Left cardiac atrium (tissue), 4 donors: ENCODE data around the gene ADTRP. TPM values are rescaled to one million over a fixed set of nuclear protein-coding genes. Genes with fewer than 3 reads are reported as not detected.
"Not testable (repeated sequence)": the region's sequence is repeated elsewhere in the genome, so short reads cannot be mapped to it uniquely, and the experiment has no call there.

Experiments used
- ATAC-seq, 2 donors: fragments of 200-7000 bp; cut with Tn5 transposase; one replicate each; pipeline ENCODE4 v1.9.1; 2020; ENCODE audit warnings: mild to moderate bottlenecking in 2 of 2, moderate library complexity in 2 of 2
- DNase-seq: peaks from one replicate; pipeline ENCODE4 v3.0.0-alpha.2; 2020
- intact Hi-C, 2 donors: fragments of 100-400 bp; cut with DNase I; formaldehyde crosslinking; loops; one replicate each; pipeline versions ENCODE4 v1.14.1 to v1.15.1; 2022 to 2023
- total RNA-seq, 2 donors: library from RNA; stranded (reverse); fragmentation: NEBNext Ultra II Directional; extraction: Animal tissue kit (Norgen Biotek cat#: 25700); gene quantifications; one replicate each; pipeline ENCODE4 v1.2.1, GENCODE V29; 2021
- donor health status: DM: no; HTN: yes; CAD: no.
- donor health status: DM: no; HTN: yes; CAD: no; lungs with severe emphysema.
- donor health status: DM: yes; HTN: yes; CAD: no.
- donor health status: Dilated cardiomyopathy.

Gene ADTRP
- total RNA-seq, 2 donors from 2014 or later, result 0.18 to 0.21 TPM

DNA sequence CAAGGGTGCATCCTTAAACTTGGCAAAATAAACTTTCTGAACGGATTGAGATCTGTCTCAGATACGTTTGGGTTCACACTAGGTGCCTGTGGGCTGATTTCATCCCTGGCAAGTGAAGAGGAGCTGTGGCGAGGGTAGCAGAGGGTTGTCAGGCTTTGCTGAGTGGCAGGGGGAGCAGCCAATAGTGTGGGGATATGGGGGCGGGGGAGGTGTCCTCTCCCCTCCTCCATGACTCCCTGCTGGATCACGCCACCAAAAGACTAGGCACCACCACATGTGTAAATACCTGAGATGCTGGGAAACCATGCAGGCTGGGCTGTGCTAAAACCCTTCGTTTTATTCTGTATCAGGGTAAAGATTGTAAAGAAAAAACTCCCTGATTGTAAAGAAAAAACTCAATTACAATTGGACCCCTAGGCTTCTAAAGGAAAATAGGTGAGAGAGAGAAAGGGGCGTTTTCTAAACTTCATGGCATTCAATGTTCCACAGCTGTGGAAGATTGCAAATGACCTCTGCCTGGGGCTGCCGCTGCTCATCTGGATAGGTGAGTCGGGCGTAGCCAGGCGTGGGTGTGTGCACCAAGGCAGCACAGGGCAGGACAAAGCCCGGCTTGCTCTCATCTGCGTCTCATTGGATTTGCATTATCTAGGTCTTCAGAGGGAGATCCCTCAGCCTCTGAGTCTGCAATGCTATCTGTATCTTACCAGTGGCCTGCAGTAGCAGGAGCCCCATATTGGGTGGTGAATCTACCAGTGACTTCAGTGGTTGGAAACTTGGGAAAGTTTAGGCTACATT, 26.9 kb upstream of the ADTRP start:
- DNase-seq (no peak), ATAC-seq (no peak)
- intact Hi-C loops, result no loop called here

DNA sequence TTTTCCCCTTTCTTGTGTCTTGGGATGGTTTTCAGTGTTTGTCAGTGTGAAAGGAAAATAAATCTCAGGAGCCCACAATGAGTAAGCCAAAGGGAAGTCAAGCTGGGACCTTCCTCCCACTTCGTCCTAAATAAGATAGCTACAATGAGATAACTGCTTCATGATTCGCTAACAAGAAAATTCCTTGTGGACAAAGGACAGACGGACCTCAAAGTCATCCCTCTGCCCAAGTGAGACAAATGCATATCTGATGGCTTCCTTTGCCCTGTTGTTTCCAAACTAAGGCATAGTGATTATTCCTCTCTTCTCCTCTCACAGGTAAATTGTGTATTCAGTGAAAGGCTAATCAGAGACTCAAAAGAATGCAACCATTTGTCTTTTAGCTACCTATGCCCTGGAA, 26.1 kb upstream of the ADTRP start:
- intact Hi-C loops, result no loop called here
- DNase-seq, result no peak
- no peak for ATAC-seq

DNA sequence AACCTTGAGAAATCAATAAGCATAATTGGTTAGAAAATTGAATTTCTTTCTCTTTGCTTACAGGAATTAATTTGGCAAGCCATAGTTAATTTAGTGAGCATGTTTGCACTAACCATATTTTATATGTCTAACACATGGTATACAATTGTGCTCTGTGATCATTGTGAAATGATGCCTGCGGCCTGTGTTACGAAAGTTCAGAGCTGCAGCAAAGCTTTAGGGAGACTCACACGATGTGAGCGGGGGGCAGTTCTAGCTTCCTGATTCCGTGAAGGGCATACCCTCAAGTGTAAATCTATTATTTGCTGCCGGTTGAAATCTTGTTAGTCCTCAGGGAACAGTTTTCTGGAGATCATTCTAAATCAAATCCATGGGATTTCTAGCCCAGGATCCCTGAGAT, 25.5 kb upstream of the ADTRP start:
- ATAC-seq (no peak), DNase-seq (no peak)
- intact Hi-C loops, result no loop called here

DNA sequence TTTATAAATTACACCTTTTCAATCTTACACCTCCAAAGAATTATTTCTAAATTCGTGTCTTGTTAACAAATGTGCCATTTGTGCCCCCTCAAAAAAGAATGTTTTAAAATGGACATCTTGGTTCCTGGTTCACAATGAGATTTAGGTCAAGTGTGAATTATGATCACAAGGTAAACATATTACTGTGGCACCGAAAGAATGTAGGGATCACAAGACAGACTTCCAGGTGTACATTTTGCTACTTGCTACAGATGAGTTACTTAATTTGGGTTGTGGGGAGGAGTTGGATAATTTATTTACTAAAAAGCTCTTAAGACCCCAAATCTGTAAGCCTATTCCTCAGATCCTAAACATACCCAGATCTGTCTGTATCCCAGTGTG, 25.0 kb upstream of the ADTRP start:
- intact Hi-C loops, result no loop called here
- ATAC-seq (no peak), DNase-seq (no peak)

DNA sequence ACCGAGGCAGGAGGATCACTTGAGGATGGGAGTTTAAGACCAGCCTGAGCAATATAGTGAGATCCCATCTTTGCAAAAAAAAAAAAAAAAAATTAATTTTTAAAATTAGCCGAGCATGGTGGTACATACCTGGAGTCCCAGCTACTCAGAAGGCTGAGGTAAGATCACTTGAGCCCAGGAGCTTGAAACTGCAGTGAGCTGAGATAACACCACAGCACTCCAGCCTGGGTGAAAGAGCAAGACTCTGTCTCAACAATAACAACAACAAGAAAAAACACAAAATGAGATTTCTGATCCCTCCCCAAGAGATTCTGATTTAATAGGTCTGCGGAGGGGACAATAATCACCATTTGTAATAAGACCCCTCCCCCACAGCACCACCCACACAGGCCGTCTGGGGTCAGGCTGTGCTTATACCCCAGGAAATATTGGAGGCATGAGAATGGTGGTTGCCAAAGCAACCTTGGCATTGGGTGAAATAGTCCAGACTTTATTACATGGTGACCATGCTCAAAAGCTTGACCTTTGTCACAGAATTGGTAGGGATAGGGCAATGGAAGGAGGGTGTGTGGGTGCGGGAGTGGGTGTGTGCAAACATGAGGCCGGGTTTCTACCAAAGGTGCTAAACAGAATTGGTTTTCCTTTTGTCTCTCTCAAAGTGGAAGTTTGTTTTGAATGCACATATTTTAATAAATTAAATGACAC, 24.4 kb upstream of the ADTRP start:
- intact Hi-C loops, result no loop called here
- DNase-seq (no peak), ATAC-seq (no peak)

DNA sequence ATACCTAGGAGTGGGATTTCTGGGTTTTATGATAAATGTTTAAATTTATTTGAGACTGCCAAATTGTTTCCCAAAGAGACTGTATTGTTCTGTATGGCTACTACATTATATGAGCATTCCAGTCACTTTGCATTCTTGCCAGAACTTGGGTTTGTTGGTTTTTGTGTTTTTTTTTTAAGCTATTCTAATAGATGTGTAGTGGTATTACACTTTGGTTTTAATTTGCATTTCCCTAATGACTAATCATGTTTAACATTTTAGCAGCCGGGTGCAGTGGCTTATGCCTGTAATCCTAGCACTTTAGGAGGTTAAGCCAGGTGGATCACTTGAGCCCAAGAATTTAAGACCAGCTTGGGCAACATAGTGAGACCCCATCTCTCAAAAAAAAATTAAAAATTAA, 21.9 kb upstream of the ADTRP start:
- intact Hi-C loops, DNase-seq, ATAC-seq: not testable (repeated sequence)

DNA sequence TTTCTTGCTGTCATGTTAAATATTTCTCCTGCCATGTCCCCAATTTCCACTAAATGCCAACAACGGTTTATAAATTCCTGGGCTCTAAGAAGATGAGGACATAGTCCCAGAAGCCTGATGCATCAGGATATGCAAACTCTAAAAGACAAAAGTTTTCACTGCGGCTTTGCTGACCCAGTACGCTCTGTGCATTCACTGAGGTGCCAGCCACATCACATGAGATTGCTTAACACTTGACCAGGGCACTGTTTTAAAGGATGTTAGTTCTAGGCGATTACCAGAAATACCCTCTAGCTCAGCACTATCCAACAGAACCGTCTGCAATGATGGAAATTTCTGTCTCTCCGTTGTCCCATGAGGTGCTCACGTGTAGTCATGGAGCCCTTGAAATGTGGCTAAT, 19.9 kb upstream of the ADTRP start:
- DNase-seq (no peak), ATAC-seq (no peak)
- intact Hi-C loops, result no loop called here

DNA sequence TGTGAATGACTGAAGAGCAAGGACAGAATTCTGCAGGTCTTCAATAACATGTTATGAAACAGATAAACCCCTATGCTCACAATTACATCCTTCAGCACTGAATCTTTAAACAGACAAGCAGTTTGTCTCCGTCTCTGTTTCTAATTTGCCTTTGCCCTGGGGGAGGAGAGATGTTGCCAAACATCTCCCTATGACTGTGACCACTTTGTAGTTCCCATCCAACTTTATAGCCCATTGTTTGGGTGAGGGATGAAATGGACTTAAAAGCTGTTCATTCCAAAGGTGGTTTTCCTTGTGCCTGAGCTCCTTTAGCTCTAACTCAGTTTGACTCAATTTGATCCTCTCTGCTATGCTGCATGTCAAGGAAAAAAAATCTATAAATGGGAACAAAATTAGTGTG, 19.5 kb upstream of the ADTRP start:
- intact Hi-C loops, result no loop called here
- DNase-seq, result no peak
- ATAC-seq, result no peak

DNA sequence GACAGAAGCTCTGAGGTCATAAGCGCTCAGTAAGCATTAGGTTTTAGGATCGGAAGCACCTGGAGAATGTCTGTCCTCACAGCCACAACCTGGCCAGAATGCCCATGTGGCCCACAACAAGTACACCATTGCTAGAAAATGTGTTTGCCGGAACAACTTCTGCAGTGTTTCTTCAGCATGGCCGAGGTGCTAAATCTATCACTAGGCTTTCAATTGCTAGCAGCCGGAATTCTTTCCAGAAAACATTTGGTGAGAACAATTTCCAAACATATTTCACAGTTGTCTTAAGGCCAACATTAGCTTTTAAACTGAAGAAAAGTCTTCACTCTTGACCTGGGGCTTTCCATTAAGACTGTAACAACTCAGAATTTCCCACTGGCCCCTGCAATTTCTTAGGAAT, 18.2 kb upstream of the ADTRP start:
- no peak for ATAC-seq
- no peak for DNase-seq
- intact Hi-C loops, result no loop called here

DNA sequence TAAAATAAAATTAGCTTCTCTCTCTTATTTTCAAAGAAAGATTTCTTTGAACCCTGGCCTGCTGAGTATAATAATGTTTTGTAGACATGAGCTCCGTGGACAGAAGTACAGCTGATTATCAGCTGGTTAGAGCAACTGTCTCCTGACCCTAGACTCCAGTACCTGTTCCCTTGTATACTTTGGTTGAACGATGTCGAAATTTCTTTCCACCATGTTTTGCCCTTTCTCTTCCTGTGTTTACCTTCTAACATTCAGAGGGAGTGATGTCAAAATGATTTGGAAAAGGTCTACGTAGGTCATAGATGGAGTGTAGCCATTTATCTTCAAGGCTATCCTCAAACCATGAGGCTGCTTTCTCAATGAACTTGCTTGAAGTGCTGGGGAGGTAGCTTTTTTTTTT, 16.8 kb upstream of the ADTRP start:
- ATAC-seq (no peak), DNase-seq (no peak)
- intact Hi-C loops, result no loop called here

DNA sequence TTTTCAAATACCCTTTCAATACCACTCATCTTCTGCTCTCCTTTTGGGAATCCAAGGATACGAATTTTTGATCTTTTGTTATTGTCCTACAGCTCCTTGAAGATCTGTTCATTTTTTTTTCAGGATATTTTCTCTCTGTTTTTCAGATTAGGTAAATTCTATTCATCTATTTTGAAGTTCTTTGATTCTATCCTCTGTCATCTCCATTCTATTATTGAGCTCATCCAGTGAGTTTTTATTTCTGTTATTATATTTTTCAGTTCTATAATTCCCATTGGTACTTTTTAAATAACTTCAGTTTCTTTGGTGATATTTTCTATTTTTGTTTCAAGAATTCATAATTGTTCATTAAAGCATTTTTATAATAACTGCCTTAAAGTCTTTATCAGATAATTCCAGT, 14.7 kb upstream of the ADTRP start:
- ATAC-seq, result no peak
- intact Hi-C loops, result no loop called here

DNA sequence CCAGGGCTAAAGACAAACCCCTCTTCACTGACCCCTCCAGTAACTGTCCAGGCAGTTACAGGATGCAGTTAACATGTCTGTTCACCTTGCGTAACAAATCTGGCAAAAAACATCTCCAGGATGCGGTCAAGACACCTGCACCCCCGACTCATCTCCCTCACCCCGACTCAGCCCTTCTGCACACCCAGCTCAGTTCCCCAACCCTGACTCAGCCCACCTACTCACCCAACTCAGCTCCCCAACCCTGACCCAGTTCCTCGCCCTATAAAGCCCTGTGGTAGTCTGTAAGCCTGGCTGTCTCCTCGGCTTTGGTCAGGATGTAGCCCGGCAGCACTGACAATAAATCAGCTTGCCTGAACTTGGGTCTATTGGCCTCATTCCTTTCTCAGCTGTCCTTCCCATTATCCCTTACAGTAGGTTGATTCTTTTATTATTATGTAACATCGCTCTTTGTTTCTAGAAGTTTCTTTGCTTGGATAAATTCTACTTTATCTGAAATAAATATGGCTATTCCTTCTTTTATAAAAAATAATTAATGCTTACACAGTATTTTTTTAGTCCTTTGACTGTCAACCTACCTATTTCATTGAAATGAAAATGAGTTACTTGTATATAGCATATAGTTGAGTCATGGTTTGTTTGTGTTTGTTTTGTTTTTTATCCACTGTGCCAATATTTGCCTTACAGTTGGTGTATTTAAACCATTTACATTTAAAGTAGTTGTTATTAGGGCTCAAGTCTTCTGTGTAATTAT, 12.9 kb upstream of the ADTRP start:
- ATAC-seq (no peak), DNase-seq (no peak)
- intact Hi-C loops, result no loop called here

More for the DNA sequence above, 14.7 kb upstream of the ADTRP start:
- no peak for DNase-seq

DNA sequence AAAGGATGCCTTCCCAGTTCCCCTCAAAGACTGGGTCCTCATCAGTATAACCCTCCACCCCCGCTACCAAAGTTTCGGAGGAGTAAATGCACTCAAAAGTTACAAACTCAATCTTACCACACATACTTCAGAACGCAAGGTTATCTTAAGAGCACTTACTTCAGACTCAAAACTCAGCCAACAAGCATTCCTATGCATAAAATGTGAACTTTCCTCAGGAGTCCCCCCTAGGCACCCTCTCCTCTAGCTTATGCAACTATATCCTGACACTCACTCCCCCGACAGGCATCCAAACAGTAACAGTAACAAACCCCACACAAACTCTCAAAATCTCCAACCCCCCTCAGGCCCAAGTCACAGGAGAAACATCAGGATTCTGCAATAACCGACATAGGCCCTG, 11.1 kb upstream of the ADTRP start:
- no peak for DNase-seq
- intact Hi-C loops, result no loop called here
- peak in 1 of 2 donors; percentile 75 for ATAC-seq

DNA sequence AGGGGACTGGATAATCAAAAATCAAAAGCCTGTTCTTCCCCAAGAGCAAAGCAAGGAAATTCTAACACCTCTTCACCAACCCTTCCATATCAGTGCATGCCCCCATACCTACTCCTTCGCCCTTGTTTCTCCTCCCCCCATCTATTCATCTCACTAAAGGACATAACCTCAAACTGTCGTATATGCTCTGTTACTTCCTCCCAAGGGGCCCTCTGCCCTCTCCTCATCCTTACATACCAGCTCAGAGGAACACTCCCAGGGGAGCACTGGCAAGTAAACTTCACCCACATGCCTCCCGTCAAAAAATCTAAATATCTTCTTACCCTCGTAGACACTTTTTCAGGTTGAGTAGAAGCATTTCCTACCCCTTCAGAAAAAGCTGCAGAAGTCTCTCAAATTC, 9.4 kb upstream of the ADTRP start:
- ATAC-seq (no peak), DNase-seq (no peak)
- intact Hi-C loops, result no loop called here

DNA sequence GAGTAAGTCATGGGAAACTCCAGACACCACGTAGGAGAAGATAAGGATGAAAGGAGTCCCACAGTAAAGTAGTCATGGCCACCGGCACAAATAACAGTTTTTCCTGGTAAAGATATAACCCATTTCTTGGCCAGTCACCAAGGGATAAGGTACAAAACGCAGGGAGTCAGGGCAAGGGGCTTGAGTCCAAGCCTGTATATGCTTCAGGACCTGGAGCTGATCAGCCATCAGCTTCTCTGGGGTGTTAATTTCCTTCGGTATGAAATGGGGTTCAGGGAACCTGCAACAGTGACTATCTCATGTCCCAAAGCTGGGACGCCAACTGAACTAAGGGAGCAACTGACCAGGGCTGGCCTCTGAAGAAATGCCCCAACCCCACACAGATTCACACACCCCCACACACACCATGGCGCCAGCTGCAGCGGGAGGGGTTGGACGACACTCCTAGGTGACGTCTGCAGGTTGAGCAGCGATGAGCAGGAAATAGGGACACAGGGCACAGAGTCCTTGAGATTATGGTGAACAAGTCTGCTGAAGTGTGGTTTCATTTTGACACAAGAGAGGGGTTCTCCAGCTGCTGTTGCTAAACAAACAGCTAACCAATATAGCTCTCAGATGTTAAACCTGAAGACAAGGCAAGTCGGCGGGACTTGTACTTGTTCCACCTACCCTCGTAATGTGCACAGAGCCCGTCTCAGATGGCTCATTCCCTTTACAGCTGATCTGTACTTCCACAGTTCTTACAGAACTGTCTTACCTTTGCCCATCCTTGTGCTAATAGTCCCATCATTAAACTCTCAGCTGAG, 7.4 kb upstream of the ADTRP start:
- peak in 1 of 2 donors; percentile 12 for ATAC-seq
- no peak for DNase-seq
- intact Hi-C loops, result no loop called here

DNA sequence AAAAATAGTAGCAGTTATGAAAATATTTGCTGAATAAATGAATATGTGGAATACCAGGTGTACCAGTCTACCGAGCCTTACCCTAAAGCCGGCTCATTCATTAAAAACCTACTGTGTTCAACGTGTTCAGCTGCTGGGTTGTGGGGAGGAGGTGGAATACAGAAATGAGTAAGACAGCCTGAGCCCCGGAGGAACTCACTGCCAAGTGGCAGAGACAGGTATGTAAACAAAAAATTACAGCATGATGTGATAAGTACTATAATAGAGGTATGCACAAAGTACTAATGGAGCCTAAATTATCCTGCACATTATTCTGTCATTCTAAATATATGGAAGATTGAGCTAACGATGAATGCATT, 6.8 kb upstream of the ADTRP start:
- DNase-seq, result no peak
- intact Hi-C loops, result no loop called here

DNA sequence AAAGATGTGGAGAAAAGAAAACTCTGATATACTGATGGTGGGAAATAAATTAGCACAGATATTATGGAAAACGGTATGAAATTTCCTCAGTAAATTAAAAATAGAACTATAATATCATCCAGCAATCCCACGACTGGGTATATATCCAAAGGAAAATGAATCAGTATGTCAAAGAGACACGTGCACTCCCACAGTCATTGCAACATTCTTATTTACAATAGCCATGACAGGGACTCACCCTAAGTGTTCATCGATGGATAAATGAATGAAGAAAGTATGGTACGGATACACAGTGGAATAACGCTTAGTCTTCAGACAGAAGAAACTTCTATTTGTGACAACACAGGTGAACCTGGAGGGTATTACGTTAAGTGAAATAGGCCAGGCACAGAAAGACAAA, 5.7 kb upstream of the ADTRP start:
- DNase-seq, result no peak
- no peak for ATAC-seq
- intact Hi-C loops, result no loop called here

More for the DNA sequence above, 6.8 kb upstream of the ADTRP start:
- ATAC-seq, result peak in 1 of 2 donors; percentile 31

DNA sequence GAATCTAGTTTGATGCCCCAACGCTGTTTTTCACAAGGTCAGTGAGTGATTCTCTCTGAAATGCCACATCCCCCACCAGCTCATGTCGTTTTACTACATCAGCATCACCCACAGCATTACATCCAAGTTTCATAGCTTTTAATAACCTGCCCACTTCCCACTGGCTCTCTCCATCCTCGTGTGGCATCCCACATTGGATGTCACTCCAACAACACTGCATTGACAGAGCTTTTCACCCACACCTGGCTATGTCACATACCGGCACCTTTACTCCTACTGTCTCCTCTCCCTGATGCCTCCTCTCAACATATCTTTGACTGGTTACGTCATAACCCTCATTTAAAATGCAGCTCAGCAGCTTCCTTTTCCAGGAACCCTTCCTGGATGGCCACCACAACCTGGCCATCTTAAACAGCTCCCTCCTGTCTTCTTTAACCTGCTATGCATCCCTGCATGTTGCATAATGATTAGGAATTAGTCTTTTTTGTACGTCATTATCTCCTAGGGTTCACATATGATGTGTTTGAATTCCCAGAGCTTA, 5.0 kb upstream of the ADTRP start:
- ATAC-seq (no peak), DNase-seq (no peak)
- intact Hi-C loops, result no loop called here

DNA sequence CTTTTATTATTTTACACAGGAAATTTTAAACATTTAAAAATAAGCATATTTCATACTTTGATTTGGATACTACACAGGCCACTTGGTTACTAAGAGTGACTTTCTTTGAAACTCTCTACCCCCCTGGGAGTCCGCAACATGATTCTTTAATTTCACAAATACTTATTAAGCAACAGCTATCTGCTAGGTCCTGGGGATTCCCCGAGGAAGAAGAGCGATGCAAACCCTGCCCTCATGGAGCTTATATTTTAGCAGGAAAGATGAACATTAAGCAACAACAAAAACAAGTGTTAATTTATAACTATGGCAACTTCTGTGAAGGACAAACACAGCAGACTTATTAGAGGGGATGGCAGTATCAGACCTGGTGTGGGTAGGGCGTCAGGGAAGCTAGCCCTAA, 3.9 kb upstream of the ADTRP start:
- DNase-seq (no peak), ATAC-seq (no peak)
- intact Hi-C loops, result no loop called here
